LNCaP clone FGC (cell line): ENCODE data around the gene SLC39A2.
"Not testable (repeated sequence)": the region's sequence is repeated elsewhere in the genome, so short reads cannot be mapped to it uniquely, and the experiment has no call there.

Source experiments
- DNase-seq: peaks from one replicate; pipeline ENCODE4 v3.0.0-alpha.2; 2011; ENCODE audit warnings: low read depth
- H3K4me3 ChIP-seq: 2 replicates; pipeline ENCODE4 v1.5.1; 2011; ENCODE audit warnings: mild to moderate bottlenecking, low read depth, low read length, control low read depth
- TF ChIP-seq, protein P1 (sequence below): IDR thresholded peaks from 2 replicates; pipeline ENCODE4 v1.5.1; 2012; ENCODE audit warnings: mild to moderate bottlenecking; ENCODE audit not compliant: control insufficient read depth, insufficient read depth; ENCODE audit errors: extremely low read depth

SLC39A2 gene

DNA sequence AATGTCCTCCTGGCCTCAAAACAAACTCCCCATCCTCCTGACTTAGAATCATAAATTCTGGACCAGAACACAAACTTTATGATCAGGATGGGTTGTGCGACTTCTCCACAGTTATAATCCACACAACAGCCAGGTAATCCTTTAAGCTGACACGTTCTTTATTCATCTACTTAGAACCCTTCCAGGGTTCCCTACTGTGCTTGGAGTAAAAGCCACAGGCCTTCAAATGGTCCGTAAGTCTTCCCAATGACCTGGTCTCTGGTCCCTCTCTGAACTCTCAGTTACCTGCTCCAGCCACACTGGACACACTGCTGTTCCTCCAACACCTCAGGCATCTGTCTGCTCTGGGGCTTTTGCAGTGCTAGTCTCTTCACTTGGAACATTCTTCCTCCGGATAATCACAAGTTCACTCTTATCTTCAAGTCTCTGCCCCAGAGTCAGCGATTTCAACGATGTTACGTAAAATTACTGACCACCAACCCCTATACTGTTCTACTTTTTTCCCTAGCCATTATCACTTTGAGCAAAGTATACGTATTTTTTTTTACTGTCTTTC, 41.4 kb downstream of the SLC39A2 start:
- DNase-seq: no peak
- no peak overlapping the region for H3K4me3 ChIP-seq
- TF ChIP-seq, protein P1, sequence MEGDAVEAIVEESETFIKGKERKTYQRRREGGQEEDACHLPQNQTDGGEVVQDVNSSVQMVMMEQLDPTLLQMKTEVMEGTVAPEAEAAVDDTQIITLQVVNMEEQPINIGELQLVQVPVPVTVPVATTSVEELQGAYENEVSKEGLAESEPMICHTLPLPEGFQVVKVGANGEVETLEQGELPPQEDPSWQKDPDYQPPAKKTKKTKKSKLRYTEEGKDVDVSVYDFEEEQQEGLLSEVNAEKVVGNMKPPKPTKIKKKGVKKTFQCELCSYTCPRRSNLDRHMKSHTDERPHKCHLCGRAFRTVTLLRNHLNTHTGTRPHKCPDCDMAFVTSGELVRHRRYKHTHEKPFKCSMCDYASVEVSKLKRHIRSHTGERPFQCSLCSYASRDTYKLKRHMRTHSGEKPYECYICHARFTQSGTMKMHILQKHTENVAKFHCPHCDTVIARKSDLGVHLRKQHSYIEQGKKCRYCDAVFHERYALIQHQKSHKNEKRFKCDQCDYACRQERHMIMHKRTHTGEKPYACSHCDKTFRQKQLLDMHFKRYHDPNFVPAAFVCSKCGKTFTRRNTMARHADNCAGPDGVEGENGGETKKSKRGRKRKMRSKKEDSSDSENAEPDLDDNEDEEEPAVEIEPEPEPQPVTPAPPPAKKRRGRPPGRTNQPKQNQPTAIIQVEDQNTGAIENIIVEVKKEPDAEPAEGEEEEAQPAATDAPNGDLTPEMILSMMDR: no peak

DNA sequence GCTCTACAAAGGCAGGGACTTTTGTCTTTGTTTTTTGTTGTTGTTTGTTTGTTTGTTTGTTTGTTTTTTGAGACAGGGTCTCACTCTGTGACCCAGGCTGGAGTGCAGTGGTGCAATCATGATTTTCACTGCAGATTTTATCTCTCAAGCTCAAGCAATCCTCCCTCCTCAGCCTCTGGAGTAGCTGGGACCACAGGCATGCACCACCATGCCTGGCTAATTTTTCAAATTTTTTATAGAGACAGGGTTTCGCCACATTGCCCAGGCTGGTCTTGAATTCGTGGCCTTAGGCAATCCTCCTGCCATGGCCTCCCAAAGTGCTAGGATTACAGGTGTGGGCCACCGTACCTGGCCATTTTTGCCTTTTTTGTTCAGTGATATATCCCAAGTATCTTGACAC, 41.8 kb downstream of the SLC39A2 start:
- DNase-seq, H3K4me3 ChIP-seq: not testable (repeated sequence)

DNA sequence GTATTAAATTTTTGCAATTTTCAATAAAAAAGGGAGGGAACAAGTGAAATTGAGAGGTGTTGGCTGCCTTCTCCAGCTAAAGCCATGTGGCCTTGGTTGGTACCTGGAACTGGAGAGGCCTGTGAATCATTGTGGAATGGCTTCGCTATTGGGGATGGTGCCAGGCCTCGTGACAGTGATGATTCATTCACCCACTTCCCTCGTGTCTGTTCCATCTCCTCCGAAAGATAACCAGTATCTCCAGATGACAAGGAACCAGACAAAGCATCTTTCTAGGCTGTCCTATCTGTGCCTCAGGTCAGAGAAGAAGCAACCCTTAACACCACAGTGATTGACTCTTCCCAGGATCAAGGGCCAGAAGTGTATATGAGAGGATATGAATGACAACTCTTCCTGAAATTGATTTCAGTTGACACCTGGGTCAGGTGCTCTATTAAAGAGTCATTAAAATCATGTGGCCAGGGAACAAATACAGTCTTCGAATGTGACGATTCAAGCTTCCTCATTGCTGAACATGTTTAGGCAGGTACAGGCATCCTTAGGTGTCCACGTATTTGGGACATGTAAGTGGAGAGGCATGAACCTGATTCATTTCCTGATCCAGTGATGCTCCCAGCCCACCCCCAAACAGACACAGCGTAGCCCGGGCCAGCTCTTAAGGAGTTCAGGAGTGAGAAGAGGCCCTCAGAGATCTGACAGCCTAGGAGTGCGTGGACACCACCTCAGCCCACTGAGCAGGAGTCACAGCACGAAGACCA, 42.8 kb downstream of the SLC39A2 start, which contains the start of gene RNASE7:
Gene RNASE7 (plus strand): TSS at position 687 of the 758 bp plus-strand sequence. CDS start 631 bp downstream, outside the sequence.
- TF ChIP-seq, protein P1: no peak
- H3K4me3 ChIP-seq: no peak within 1 kb of the TSS
- no peak for DNase-seq

DNA sequence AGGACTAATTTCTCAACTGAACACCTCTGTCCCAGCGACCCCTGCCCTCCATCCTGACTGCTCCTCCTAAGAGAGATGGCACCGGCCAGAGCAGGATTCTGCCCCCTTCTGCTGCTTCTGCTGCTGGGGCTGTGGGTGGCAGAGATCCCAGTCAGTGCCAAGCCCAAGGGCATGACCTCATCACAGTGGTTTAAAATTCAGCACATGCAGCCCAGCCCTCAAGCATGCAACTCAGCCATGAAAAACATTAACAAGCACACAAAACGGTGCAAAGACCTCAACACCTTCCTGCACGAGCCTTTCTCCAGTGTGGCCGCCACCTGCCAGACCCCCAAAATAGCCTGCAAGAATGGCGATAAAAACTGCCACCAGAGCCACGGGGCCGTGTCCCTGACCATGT, 43.8 kb downstream of the SLC39A2 start:
- TF ChIP-seq, protein P1: no peak
- H3K4me3 ChIP-seq: no peak overlapping the region
- DNase-seq: no peak

DNA sequence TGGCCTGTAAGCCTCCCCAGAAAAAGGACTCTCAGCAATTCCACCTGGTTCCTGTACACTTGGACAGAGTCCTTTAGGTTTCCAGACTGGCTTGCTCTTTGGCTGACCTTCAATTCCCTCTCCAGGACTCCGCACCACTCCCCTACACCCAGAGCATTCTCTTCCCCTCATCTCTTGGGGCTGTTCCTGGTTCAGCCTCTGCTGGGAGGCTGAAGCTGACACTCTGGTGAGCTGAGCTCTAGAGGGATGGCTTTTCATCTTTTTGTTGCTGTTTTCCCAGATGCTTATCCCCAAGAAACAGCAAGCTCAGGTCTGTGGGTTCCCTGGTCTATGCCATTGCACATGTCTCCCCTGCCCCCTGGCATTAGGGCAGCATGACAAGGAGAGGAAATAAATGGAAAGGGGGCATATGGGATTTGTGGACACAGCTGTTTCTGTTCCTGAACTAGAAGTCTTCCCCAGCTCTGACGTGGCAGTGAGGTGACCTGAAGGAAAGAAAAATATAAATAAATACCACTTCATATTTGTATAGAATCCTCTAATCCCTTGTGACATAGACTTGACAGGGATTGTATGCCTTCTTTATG, 44.4 kb downstream of the SLC39A2 start:
- no peak overlapping the region for H3K4me3 ChIP-seq
- no peak for DNase-seq
- TF ChIP-seq, protein P1: no peak

DNA sequence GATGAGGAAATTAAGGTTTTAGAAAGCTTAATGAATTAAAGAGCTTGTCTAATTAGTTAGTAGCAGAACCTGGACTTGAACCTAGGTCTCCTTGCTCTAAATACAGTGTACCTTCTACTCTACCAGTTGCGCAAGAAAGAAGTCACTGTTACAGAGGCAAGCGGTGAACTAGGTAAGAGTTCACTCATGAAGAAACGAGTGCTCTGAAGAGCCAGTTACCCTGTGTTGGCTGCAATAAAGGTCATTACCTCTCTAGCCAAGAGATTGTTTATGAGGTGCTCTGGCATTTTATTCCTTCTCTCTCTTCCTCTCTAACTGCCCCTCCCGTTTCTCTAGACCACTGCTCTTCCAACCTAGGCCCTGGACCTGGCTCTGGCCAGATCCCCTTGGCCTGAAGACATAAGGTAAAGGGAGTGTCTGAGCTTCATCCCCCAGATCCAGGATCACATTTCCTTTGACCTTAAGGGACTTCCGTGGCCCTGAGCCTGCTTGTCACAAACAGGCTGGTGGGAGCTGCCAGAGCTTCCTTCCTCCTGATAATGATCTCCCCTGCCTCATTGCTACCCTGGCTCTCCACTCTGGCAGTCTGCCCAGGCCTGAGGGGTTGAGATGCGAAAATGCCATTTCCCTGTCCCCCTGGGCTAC, 45.0 kb downstream of the SLC39A2 start:
- TF ChIP-seq, protein P1: no peak
- H3K4me3 ChIP-seq: no peak overlapping the region
- no peak for DNase-seq

DNA sequence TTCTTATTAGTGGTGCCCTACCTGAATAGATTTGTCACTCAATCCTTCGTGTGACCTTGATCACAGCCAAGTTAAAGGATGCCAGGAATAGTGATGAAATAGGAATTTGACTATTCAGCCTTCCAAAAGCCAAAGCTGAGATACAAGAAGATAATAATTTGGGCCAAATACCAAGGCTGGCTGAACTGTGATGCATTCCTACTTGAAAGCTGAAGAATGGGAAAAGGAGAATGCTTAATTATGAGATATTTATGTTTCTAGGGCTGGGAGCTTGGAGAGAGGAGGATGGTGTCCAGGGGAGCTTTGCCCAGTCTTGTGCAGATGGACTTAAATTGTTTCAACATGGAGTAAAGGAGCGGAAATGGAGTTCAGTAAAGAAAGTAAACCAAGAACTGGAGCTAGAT, 48.3 kb downstream of the SLC39A2 start:
- DNase-seq: no peak
- H3K4me3 ChIP-seq: no peak overlapping the region
- TF ChIP-seq, protein P1: no peak
